ENCODE measurements around the gene HIRA. TPM values are rescaled to one million over a fixed set of nuclear protein-coding genes. Genes with fewer than 3 reads are reported as not detected.

The HIRA gene
- total and polyA plus RNA-seq, 4 donors = 4.1 to 32.5 (median 23.0) TPM

GRCh38 chr22:19455585-19456370 lies 24.2 kb upstream of the HIRA start (continued):
- TF ChIP-seq ATF3 (IDR thresholded peaks at IDR 0.05) (no peak), TAF1 (conservative IDR thresholded peaks at IDR 0.05) (no peak), ZBTB33 (IDR thresholded peaks at IDR 0.05) (no peak), MAX (IDR thresholded peaks at IDR 0.05) (no peak)

- Histone ChIP-seq H3K9me3 (ENCODE audit: control insufficient read depth in 4 of 4, low read length in 3 of 4) (no peaks in the 10 kb centered on the region), H3K4me3 (ENCODE audit: low read depth in 1 of 3, low read length in 3 of 3) (no peak overlapping the region), H3K27ac (ENCODE audit: low read depth in 1 of 2, low read length in 2 of 2) (no peak overlapping the region), H3K9ac (ENCODE audit: low read depth in 1 of 2, low read length in 2 of 2) (no peak overlapping the region), H3K4me1 (ENCODE audit: control insufficient read depth in 4 of 4, insufficient read depth in 4 of 4, low read length in 3 of 4) (no peaks in the 10 kb centered on the region), H3K27me3 (ENCODE audit: control insufficient read depth in 4 of 4, insufficient read depth in 4 of 4, low read length in 3 of 4) (no peaks in the 10 kb centered on the region), H3K36me3 (ENCODE audit: control insufficient read depth in 4 of 4, insufficient read depth in 3 of 4, low read depth in 1 of 4, low read length in 3 of 4) (peaks cover 4 to 71% (median 58%) of the 10 kb centered on the region in 4 donors)
- no peak for DNase-seq (ENCODE audit: low spot score)
- TF ChIP-seq JUND (IDR thresholded peaks at IDR 0.05) = no peak
- TF ChIP-seq TAF1 (conservative IDR thresholded peaks at IDR 0.05) = no peak
- TF ChIP-seq GABPA (IDR thresholded peaks at IDR 0.05 in 1 of 2, conservative IDR thresholded peaks at IDR 0.05 in 1 of 2) = no peak
- no peak for TF ChIP-seq FOXA2 (IDR thresholded peaks at IDR 0.05)
- TF ChIP-seq RXRA (IDR thresholded peaks at IDR 0.05) = no peak
- no peak for TF ChIP-seq HNF4G (IDR thresholded peaks at IDR 0.05)
- TF ChIP-seq ATF3 (IDR thresholded peaks at IDR 0.05) = no peak
- TF ChIP-seq RAD21 (IDR thresholded peaks at IDR 0.05) = no peak
- no peak for TF ChIP-seq HNF4A (conservative IDR thresholded peaks at IDR 0.05)
- no peak for TF ChIP-seq NR2F2 (IDR thresholded peaks at IDR 0.05)
- no peak for TF ChIP-seq SP1 (IDR thresholded peaks at IDR 0.05)
- TF ChIP-seq FOXA1 (IDR thresholded peaks at IDR 0.05) = no peak
- no peak for TF ChIP-seq YY1 (IDR thresholded peaks at IDR 0.05)
- TF ChIP-seq ZBTB33 (IDR thresholded peaks at IDR 0.05) = no peak
- TF ChIP-seq EGR1 (IDR thresholded peaks at IDR 0.05; ENCODE audit: low read depth in 2 of 2) = no peak
- TF ChIP-seq MAX (IDR thresholded peaks at IDR 0.05) = no peak
- no peak for TF ChIP-seq REST (IDR thresholded peaks at IDR 0.05)
- TF ChIP-seq CTCF (IDR thresholded peaks at IDR 0.05; ENCODE audit: low read depth, low read length, missing input control) = no peak
- WGBS = over 99% methylated on average over 2 of the region's 2 CpGs
Measured at GRCh38 chr22:19455033-19455432, 23.5 kb upstream of the HIRA start.
